Lower lobe of right lung (tissue), 2 donors: ENCODE data around the gene FASN. TPM values are rescaled to one million over a fixed set of nuclear protein-coding genes. Genes with fewer than 3 reads are reported as not detected.

Source experiments
- ATAC-seq, 2 donors: fragments of 200-7000 bp; cut with Tn5 transposase; one replicate each; pipeline ENCODE4 v1.9.1; 2020 to 2022; ENCODE audit warnings: mild to moderate bottlenecking in 2 of 2, moderate library complexity in 2 of 2
- DNase-seq: peaks from one replicate; pipeline ENCODE4 v3.0.0-alpha.2; 2020
- H3K27ac ChIP-seq: fragments of 200-600 bp; one replicate; pipeline ENCODE4 v1.8.0; 2022
- H3K27me3 ChIP-seq: fragments of 200-600 bp; one replicate; pipeline ENCODE4 v1.8.0; 2022; ENCODE audit warnings: low read depth
- H3K36me3 ChIP-seq: fragments of 200-600 bp; one replicate; pipeline ENCODE4 v1.8.0; 2022; ENCODE audit warnings: mild to moderate bottlenecking
- H3K4me1 ChIP-seq: fragments of 200-600 bp; one replicate; pipeline ENCODE4 v1.8.0; 2022
- H3K4me3 ChIP-seq: fragments of 200-600 bp; one replicate; pipeline ENCODE4 v1.8.0; 2022; ENCODE audit warnings: mild to moderate bottlenecking
- H3K9me3 ChIP-seq: fragments of 200-600 bp; one replicate; pipeline ENCODE4 v1.8.0; 2022
- intact Hi-C: fragments of 100-400 bp; cut with DNase I; formaldehyde crosslinking; loops from one replicate; pipeline ENCODE4 v1.11.0; 2022
- total RNA-seq: library from RNA; stranded (reverse); fragmentation: NEBNext Ultra II Directional; extraction: Animal tissue kit (Norgen Biotek cat#: 25700); gene quantifications from one replicate; pipeline ENCODE4 v1.2.1, GENCODE V29; 2021
- TF ChIP-seq, protein P1 (sequence below): fragments of 200-600 bp; IDR thresholded peaks from one replicate; pipeline ENCODE4 v1.8.0; 2022; ENCODE audit warnings: antibody characterized with exemption, mild to moderate bottlenecking
- donor health status: DM: no; HTN: yes; CAD: no; lungs with severe emphysema.

The FASN gene
- total RNA-seq, 1 donor from 2014 or later, result 302 TPM

DNA sequence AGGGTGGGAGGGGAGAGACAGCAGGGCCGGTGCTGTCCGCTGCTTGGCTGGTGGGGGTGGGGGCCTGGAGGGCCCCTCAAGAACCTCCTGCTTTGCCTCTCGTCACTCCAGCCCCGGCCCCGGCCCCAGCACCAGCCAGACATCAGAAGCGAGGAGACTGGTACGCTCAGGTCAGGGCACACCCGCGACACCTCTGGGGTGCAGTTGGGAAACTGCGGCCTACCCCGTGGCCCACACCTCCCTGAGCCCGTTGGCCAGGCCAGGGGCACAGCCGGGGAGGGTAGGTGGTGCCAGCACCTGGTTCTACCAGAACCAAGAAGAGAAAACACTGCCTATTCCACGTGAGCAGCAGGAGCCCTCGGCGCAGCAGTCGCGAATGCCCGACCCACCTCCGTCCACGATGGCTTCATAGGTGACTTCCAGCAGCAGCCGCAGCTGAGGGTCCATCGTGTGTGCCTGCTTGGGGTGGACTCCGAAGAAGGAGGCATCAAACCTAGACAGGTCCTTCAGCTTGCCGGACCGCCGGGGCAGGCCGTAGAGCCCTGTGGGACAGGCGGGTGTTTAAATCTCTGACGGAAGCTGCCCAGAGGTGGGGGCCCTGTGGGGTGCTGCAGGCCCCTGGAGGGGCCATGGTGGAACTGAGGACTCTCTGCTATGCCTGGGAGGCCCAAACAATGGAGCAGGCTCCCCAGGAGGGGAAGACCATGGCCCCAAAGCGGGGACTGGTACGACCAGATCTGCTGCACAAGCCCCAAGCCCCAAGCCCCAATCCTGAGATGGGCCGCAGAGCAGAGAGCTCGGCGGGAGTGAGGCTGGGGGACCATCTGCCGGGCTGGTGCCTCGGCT is 2.9 kb downstream of the FASN start:
- TF ChIP-seq, protein P1, sequence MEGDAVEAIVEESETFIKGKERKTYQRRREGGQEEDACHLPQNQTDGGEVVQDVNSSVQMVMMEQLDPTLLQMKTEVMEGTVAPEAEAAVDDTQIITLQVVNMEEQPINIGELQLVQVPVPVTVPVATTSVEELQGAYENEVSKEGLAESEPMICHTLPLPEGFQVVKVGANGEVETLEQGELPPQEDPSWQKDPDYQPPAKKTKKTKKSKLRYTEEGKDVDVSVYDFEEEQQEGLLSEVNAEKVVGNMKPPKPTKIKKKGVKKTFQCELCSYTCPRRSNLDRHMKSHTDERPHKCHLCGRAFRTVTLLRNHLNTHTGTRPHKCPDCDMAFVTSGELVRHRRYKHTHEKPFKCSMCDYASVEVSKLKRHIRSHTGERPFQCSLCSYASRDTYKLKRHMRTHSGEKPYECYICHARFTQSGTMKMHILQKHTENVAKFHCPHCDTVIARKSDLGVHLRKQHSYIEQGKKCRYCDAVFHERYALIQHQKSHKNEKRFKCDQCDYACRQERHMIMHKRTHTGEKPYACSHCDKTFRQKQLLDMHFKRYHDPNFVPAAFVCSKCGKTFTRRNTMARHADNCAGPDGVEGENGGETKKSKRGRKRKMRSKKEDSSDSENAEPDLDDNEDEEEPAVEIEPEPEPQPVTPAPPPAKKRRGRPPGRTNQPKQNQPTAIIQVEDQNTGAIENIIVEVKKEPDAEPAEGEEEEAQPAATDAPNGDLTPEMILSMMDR, result no peak
- Histone ChIP-seq H3K4me3 (peak overlapping the region; percentile 80), H3K4me1 (peaks cover 38% of the 10 kb centered on the region), H3K27ac (peak overlapping the region; percentile 96), H3K27me3 (no peaks in the 10 kb centered on the region), H3K36me3 (peaks cover 63% of the 10 kb centered on the region), H3K9me3 (no peaks in the 10 kb centered on the region)
- intact Hi-C loops, result no loop called here
- no peak for ATAC-seq
- DNase-seq, result no peak

GRCh38 chr17:82092995-82093751 is 4.9 kb downstream of the FASN start:
- no peak for DNase-seq
- Histone ChIP-seq H3K27me3 (no peaks in the 10 kb centered on the region), H3K9me3 (no peaks in the 10 kb centered on the region), H3K4me3 (no peak overlapping the region), H3K27ac (no peak overlapping the region), H3K4me1 (peaks cover 25% of the 10 kb centered on the region), H3K36me3 (peaks cover 82% of the 10 kb centered on the region)
- TF ChIP-seq, protein P1, result no peak
- no peak for ATAC-seq
- intact Hi-C loops, result no loop called here

DNA sequence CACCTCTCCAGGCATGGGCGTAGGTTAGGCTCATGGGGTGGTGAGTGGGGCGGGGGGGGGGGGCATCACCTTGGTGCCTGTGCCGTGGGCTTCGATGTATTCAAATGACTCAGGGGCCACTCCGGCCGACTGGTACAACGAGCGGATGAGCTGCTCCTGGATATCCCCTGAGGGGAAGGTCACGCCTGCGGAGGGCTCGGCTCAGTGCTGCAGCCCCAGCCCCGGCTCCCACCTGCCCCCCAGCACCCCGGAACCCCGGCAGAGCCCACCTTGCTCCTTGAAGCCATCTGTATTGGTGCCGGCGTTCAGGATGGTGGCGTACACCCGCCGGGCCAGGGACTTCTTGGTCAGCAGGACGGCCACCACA is 5.4 kb downstream of the FASN start:
- peaks cover 25% of the 10 kb centered on the region for H3K4me1 ChIP-seq
- ATAC-seq (no peak), DNase-seq (no peak)
- no peaks in the 10 kb centered on the region for H3K27me3 ChIP-seq
- H3K4me3 ChIP-seq, result no peak overlapping the region
- H3K9me3 ChIP-seq, result no peaks in the 10 kb centered on the region
- peaks cover 88% of the 10 kb centered on the region for H3K36me3 ChIP-seq
- H3K27ac ChIP-seq, result no peak overlapping the region
- intact Hi-C loops, result no loop called here
- TF ChIP-seq, protein P1, result no peak

DNA sequence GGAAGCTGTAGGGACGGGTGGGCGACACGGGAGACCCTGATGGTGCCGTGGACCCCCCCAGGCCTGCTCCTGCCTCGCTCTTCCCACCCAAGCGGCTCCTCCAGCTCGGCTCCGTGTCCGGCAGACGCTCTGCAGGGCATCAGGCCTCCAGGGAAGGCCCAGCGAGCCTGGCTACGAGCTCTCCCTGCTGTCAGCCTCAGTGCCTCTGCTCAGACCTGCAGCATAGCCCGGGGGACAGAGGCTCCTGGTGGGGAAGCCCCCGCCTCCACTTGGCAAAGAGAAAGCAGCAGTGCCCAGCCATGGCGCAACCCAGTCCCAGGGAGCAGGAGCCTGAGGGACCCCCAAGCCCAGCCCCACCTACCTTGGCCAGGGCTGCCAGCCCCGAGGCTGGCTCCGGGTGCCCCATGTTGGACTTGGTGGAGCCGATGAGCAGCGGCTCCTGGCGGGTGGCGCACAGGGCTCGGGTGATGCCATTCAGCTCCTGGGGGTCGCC is 5.9 kb downstream of the FASN start:
- no peaks in the 10 kb centered on the region for H3K27me3 ChIP-seq
- H3K36me3 ChIP-seq, result peaks cover 93% of the 10 kb centered on the region
- H3K9me3 ChIP-seq, result no peaks in the 10 kb centered on the region
- no peak for DNase-seq
- peaks cover 22% of the 10 kb centered on the region for H3K4me1 ChIP-seq
- intact Hi-C loops, result no loop called here
- TF ChIP-seq, protein P1, result no peak
- no peak overlapping the region for H3K27ac ChIP-seq
- ATAC-seq, result no peak
- H3K4me3 ChIP-seq, result no peak overlapping the region

DNA sequence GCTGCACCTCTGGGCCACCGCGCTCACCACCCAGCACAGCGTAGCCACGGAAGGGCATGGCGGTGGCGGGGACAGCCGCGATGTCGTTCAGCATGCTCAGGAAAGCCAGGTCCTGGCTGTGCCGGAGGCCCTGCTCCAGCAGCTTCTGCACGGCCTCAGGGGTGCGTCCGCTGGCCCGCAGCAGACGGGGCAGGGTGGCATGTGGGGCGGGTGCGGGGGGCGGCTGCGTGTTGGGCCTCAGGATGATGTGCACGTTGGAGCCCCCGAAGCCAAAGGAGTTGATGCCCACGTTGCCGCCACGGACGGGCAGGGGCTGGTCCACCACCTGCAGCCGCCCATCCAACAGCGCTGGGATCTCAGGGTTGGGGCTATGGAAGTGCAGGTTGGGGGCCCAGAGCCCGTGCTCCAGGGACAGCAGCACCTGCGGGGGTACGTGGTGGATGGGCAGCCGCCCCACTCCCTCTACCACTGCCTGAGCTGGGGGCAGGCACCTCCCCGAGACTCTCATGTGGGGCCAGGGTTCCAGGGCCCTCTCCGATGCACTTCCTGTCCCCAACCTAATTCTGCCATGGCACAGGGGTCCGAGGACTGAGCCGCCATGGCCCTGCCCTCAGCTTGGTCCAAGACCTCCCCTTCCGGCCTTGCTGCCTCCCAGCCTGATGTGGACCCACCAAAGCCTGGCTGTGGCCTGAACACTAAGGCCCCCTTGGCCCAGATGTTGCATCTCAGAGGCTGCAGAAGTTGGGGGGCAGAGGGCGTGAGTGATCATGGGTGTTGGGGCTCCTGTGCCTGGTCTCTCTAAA is 6.6 kb downstream of the FASN start:
- peaks cover 100% of the 10 kb centered on the region for H3K36me3 ChIP-seq
- ATAC-seq, result no peak

More for the DNA sequence above, 6.6 kb downstream of the FASN start:
- Histone ChIP-seq H3K27me3 (no peaks in the 10 kb centered on the region), H3K27ac (no peak overlapping the region), H3K4me1 (peaks cover 16% of the 10 kb centered on the region), H3K9me3 (no peaks in the 10 kb centered on the region), H3K4me3 (no peak overlapping the region)
- TF ChIP-seq, protein P1, result no peak
- intact Hi-C loops, result no loop called here
- DNase-seq, result no peak
